HG02840 (cell line): ENCODE measurements around the gene HOXB8.

Experiments used
- ATAC-seq: cut with Tn5 transposase; IDR thresholded peaks from one replicate; pipeline ENCODE4 v1.9.1; 2021; ENCODE audit warnings: mild to moderate bottlenecking, moderate library complexity, moderate number of reproducible peaks; ENCODE audit not compliant: unreplicated experiment, low FRiP score

HOXB8 gene

GRCh38 chr17:48570325-48571023 is 44.6 kb downstream of the HOXB8 start:
- no peak for ATAC-seq

- no peak for ATAC-seq
Measured at GRCh38 chr17:48569674-48570324, 45.3 kb downstream of the HOXB8 start.

DNA sequence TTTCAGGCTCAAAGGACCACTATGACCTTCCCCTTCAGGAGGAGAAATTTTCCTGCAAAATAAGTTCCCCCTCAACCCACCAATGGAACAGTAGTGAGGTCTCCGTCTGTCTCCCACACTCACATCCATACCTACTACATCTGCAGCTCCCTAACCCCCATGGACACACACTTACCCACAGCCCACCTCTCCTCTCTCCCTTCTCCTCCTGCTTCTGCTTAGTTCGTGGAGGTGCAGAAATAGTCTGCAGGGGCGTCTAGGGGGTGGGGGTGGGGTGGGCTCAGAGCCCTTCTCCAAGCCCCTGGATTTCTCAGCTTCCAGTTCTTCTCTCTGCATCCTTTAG is 45.9 kb downstream of the HOXB8 start:
- no peak for ATAC-seq

DNA sequence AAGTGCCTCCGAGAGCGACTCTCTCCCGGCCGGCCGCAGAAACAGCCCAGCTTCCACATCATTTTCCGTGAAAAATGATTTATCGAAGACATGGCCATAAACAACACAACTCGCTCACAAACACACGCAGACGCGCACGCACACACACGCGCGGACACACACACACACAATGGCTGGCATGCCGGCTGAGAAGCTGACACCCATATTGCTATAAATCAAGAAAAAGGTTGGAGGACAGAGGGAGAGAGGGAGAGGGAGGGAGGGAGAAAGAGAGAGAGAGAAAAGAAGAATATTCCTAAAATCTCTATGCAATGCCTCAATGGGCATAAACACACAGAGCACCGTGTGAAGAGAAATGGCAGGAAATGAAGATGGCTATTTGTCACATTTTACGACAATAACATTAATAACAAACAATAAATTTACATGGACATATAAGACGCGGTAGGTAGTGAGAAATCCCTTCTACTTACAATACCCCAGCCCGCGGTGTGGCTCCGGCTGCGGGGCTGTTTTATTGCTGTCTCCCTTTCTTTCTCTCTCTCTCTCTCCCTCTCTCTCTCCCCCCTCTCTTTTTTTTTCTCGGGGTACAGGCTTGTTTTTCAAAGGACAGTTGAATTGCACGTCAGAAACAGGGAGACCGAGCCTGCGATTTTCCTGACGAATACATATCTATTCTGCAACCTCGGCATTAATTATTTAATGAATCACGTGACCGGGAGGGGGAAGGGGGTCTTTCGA is 46.4 kb downstream of the HOXB8 start:
- ATAC-seq = no peak

DNA sequence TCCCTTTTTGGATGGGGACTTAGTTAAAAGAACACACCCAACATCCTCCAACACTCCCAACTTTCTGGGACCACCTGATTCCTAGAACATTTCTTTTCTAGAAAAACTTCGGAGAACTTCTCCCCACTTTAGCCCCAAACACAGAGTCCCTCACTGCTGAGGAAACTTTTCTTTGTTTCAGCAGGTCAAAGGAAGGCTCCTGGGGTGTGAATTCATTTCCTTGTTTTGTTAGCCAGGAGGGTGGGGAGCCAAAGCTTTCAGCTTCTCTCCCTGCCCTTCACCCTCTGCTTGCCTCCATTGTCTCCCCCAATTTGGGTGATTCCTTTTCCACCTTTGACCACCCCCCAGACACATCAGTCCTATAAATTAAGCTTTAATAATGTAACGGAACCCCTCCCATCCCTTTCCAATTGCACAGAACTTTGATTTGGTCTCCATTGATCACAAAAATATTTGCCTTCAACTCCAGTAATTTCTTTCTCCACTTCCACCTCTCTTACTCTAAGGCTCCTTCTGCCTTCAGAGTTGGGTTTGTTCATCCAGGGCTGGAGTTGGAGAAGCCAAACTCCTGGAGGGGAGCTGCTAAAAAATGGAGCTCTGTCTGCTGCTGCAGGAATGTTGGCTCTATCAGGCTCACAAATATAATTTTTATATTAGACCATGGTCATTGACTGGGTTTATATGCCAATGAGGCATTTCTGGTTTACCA is 47.3 kb downstream of the HOXB8 start:
- ATAC-seq = no peak

GRCh38 chr17:48567209-48567608 is 47.9 kb downstream of the HOXB8 start:
- no peak for ATAC-seq

- no peak for ATAC-seq
Measured at GRCh38 chr17:48566717-48567116, 48.4 kb downstream of the HOXB8 start.

DNA sequence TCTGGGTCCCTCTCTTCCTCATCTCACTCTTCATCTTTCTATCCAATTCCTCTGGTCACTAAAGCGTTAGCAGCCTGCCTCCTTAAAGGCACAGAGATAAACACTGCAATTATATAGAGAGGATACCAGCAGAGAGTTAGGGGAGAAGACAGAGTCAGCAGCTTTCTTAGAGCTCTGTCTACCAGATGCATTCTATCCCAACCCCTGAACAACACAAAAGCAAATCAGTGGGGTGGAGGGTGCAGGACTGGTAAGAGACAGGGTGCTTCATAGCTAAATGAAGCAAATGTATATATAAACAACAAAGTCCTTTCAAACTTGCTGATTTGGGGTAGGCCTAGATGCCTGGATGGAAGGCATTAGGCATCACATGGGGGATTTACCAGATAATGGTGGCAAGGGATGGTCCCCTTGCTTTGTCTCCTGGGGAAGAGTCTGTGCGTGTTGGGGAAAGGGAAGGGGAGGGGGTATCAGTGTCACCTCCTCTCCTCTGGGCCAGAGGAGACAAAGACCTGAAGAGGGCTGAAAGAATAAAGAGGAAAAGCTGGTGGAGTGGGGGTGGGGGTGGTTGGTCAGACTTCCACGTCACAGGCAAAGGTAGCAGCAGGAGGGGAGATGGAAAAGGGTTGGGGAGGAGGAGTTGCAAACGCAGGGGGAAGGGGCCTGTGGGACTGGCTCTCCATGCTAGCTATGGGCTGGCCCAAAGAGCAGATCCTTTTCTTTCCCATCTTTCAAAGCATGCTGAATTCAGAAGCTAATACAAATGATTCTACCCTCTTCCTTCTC is 49.0 kb downstream of the HOXB8 start:
- ATAC-seq = no peak

DNA sequence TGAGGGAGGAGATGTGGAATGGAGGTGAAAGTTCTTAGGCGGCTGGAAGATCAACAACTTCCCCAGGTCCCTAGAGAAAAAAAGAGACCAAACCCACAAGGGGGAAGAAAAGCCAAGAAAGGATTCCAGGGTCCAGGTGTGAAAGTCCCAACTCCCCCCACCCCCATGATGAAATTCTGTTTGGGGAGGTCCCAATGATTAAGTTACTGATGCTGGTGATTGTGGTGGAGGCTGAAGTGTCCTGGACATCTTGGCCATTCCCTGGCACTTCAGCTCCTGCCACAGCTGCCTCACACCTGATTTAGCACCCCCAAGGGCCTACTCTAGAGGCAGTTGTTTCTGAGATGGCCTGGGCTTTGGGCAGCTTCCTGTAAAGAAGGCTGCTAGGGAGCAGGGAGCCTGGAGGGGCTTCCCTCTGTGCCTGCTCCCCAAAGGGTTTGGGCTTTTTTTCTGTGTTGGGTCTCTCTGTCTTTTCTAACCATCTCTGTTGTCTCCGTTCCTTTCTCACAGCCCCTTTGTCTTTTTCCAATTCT is 50.0 kb downstream of the HOXB8 start:
- ATAC-seq = no peak

DNA sequence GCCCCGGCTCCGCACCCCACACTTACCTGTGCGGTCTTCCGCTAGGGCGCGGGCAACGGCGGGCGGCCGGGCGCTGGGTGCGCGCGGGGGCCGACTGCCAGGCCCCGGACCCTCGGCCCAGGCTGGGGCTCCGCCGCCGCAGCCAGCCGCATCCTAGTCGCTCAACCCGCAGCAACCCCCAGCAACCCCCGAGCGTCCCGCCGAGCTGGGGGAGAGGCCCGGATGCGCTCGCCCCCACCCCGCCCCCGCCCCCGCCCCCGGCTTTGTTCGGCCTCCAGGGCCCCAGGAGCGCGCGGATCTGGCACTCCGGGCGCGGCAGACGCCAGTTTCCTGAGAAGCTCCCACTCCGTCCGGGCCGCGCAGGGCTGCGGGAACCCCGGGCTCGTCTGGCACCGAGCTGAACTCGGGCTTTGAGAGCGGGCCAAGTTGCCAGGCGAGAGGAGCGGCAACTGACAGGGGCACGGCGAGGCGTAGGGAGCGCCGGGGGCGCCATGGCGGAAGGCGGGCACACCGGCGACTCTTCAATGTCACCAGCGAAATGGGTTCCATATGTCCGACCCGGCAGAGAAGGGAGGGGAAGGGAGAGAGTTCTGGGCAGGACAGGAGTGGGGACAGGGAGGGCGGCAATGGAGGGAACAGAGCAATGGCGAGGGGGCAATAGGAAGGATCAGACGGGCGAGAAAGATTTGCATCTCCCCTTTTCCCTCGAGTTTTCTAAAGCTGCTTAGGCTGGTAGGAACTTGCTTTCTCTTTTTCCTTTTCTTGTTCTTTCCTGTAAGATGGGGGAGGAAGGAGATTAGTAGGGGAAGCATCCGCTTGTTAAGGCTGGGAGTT is 50.7 kb downstream of the HOXB8 start:
- no peak for ATAC-seq

GRCh38 chr17:48563867-48564187 is 51.3 kb downstream of the HOXB8 start:
- ATAC-seq = no peak

GRCh38 chr17:48563385-48563838 is 51.7 kb downstream of the HOXB8 start:
- ATAC-seq = no peak

- ATAC-seq = no peak
Measured at GRCh38 chr17:48562934-48563333, 52.2 kb downstream of the HOXB8 start.
